ENCODE data around the gene EFL1.

DNA sequence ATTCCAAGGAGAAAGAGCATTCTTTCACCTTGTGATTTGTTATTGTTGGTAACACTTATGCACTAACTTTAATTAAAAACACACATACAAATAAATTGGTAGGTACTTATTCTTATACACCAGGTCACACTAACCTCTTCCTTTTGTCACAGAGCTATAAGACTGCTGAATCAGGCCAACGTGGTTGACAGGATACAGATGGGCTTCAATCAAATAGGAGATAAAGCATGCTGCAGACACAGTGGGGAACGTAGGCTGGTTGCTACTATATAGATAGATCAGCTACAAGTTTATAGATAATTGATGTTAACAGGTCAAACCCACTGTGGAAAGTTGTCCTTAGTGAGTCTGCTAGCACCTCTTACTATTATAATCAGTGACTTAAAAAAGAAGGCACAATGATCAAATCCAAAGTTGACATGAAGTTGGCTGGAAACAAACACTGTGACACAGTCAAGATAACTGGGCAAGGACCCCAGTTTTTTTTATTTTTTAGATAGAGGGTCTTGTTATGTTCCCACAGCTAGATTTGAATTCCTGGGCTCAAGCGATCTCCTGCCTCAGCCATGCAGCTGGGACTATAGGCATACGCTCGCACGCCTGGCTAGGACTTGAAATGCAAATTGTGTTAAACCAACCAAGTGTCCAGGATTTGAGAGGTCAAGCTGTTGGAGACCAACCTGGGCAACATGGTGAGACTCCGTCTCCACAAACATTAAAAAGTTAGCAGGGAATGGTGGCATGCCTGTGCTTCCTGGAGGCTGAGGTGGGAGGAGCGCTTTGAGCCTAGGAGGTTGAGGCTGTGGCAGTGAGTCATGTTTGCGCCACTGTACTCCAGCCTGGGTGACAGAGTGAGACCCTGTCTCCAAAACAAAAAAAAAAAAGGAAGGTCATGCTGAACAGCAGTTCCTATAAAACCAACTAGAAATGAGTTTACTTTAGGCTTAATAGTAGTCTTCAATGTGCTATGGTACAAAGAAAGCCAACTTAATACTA is 118.8 kb downstream of the EFL1 start:
- TF ChIP-seq CTCF (IDR thresholded peaks at IDR 0.05; ENCODE audit: extremely low read depth in 1 of 2, insufficient read depth in 1 of 2, low read depth in 1 of 2, low read length in 2 of 2), result no peak
- TF ChIP-seq JUN (IDR thresholded peaks at IDR 0.05; ENCODE audit: borderline replicate concordance, insufficient read depth, insufficient read length, low read depth), result no peak
- TF ChIP-seq POLR2A (IDR thresholded peaks at IDR 0.05; ENCODE audit: low read depth, low read length), result no peak
- TF ChIP-seq FOS (IDR thresholded peaks at IDR 0.05; ENCODE audit: borderline replicate concordance, insufficient read depth, low read length), result no peak
- TF ChIP-seq, protein P1, sequence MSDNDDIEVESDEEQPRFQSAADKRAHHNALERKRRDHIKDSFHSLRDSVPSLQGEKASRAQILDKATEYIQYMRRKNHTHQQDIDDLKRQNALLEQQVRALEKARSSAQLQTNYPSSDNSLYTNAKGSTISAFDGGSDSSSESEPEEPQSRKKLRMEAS (IDR thresholded peaks at IDR 0.05; ENCODE audit: insufficient read depth, insufficient read length), result no peak
- no peak for TF ChIP-seq EZH2 (IDR thresholded peaks at IDR 0.05; ENCODE audit: borderline replicate concordance, low read depth, low read length, severe bottlenecking)
- no peak for TF ChIP-seq POLR2AphosphoS5 (IDR thresholded peaks at IDR 0.05; ENCODE audit: insufficient read depth, low read depth, low read length)

Measured in endothelial cell of umbilical vein (primary cell).